GM04503 (cell line): Measurements from ENCODE around the gene KLRG1.

ENCODE experiments used
- DNase-seq: peaks from one replicate; pipeline ENCODE4 v3.0.0-alpha.2; 2012; ENCODE audit warnings: low read depth

The KLRG1 gene

DNA sequence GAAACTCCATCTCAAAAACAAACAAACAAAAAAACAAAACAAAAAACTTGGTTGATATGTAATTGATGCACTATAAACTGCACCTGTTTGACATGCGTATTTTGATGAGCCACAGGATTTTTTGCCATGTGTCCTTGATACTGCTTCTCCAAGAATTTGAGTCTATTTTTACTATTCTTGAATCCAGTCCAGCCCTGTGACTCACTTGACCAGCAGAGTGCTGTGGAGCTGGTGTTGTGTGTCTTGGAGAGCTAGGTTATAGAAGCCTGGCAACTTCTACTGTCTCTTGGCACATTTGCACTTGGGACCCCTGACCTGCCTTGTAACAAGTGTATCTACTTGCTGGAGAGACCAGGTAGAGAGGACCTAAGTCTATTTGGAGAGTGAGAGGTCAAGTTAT, 52.0 kb downstream of the KLRG1 start:
- DNase-seq: no peak

DNA sequence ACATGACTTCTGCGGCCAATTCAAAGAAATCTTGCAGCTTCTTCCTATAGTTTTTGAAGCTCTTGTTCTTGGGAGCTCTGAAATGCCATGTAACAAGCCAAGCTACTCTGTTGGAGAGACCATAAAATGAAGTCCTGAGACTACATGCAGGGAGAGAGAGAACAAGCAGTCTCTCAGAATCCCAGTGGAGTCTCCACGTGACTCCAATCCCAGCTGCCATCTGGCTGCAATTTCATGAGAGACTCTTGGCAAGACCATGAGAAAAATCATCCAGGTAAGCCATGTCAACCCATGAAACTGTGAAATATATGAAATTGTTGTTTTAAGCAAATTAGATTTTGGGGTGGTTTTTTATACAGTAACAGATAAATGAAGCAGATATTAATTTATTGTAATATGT, 54.4 kb downstream of the KLRG1 start:
- DNase-seq: no peak

GRCh38 chr12:9047105-9047504, 57.8 kb downstream of the KLRG1 start:
- DNase-seq: no peak

- DNase-seq: no peak
Observed at GRCh38 chr12:9048930-9049329, 59.6 kb downstream of the KLRG1 start.

- no peak for DNase-seq
Observed at GRCh38 chr12:9049520-9050133, 60.3 kb downstream of the KLRG1 start.

GRCh38 chr12:9050521-9051157, 61.3 kb downstream of the KLRG1 start:
- DNase-seq: no peak

GRCh38 chr12:9051158-9051550, 61.8 kb downstream of the KLRG1 start:
- no peak for DNase-seq

DNA sequence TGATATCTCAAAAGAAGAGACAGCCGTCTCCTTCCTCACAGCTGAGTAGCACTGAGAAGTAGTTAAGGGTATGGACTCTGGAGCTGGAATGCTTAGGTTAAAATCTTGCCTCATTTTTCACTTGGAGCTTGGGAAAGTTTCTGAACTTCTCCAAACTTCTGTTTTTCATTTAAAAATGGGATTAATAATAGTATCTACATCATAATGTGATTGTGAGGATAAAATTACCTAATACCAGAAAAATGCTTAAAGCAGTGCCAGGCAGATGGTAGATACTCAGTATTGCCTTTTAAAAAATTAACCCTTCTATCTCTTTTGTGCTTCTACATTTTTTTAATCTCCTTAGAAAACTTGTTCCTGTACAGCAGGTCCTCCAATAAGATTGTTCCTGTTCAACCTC, 63.3 kb downstream of the KLRG1 start:
- no peak for DNase-seq
